MM.1S (cell line): Measurements from ENCODE around the gene TADA2A.

ENCODE experiments used
- EZH2phosphoT487 ChIP-seq: fragments of 300-600 bp; sonication (generic); IDR thresholded peaks from 2 replicates; pipeline ENCODE4 v1.6.1; 2018; ENCODE audit warnings: antibody characterized with exemption, low read length
- TF ChIP-seq, protein P1 (sequence below): fragments of 300-600 bp; sonication (generic); IDR thresholded peaks from 2 replicates; pipeline ENCODE4 v1.5.1; 2016; ENCODE audit warnings: antibody characterized with exemption, low read length, mixed read lengths

DNA sequence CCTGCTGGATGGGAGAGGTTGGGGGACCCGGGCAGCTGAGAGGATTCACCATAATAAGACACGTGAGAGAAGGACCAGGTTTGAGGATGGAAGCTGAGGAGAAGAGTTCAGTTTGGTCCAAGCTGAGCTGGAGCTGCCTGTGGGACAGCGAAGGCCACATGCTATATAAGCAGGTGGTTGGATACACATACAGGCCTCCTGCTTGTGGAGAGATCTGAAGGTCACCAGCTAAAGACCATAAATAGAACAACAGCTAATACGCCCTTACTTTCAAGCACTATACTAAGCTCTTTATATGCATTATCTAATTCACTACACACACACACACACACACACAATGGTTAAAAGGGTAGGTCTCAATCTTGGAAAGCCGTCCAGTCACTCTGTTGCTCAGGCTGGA lies 115.1 kb downstream of the TADA2A start:
- TF ChIP-seq, protein P1, sequence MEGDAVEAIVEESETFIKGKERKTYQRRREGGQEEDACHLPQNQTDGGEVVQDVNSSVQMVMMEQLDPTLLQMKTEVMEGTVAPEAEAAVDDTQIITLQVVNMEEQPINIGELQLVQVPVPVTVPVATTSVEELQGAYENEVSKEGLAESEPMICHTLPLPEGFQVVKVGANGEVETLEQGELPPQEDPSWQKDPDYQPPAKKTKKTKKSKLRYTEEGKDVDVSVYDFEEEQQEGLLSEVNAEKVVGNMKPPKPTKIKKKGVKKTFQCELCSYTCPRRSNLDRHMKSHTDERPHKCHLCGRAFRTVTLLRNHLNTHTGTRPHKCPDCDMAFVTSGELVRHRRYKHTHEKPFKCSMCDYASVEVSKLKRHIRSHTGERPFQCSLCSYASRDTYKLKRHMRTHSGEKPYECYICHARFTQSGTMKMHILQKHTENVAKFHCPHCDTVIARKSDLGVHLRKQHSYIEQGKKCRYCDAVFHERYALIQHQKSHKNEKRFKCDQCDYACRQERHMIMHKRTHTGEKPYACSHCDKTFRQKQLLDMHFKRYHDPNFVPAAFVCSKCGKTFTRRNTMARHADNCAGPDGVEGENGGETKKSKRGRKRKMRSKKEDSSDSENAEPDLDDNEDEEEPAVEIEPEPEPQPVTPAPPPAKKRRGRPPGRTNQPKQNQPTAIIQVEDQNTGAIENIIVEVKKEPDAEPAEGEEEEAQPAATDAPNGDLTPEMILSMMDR: no peak
- TF ChIP-seq EZH2phosphoT487: no peak
